ENCODE results near the gene RSL1D1. TPM values are rescaled to one million over a fixed set of nuclear protein-coding genes. Genes with fewer than 3 reads are reported as not detected.
"Not testable (repeated sequence)": the region's sequence is repeated elsewhere in the genome, so short reads cannot be mapped to it uniquely, and the experiment has no call there.

RSL1D1 gene
- total and polyA plus RNA-seq, 9 of the 15 experiments (the other 6 are each of a cell fraction or from before 2014, with no cell fraction given): 259 to 753 (median 373) TPM

- TF ChIP-seq ZNF766 (CRISPR knock-in tag; conservative IDR thresholded peaks at IDR 0.05) (0 out of 2 replicates have a peak, but pooled peaks have one; percentile 33), DACH1 (IDR thresholded peaks at IDR 0.05; ENCODE audit: partially characterized antibody) (peak; percentile 21), CEBPG (CRISPR knock-in tag; IDR thresholded peaks at IDR 0.05) (no peak), CEBPG (tag; conservative IDR thresholded peaks at IDR 0.05 in 1 of 2, IDR thresholded peaks at IDR 0.05 in 1 of 2) (peak in 1 of 2 experiments; percentile 69; a peak in 2 of 4 replicates), ZZZ3 (IDR thresholded peaks at IDR 0.05) (no peak)
These were observed 27.0 kb downstream of the RSL1D1 start (continued) for GRCh38 chr16:11824362-11824761.

GRCh38 chr16:11823645-11824044 lies 27.7 kb downstream of the RSL1D1 start:
- BruUV-seq (replicated peaks); H3K27ac ChIP-seq (ENCODE audit: extremely low read depth, low read depth, low read length); H3K79me2 ChIP-seq (ENCODE audit: control insufficient read depth, insufficient read depth, low read length); DNase-seq (ENCODE audit: extremely low read depth in 1 of 4, low spot score in 3 of 4); H3K4me2 ChIP-seq (ENCODE audit: insufficient read depth, low read length); H3K9me1 ChIP-seq (ENCODE audit: control insufficient read depth, insufficient read depth, low read length); H3K36me3 ChIP-seq (ENCODE audit: control insufficient read depth, insufficient read depth, low read length); H3K4me3 ChIP-seq; H2AFZ ChIP-seq (ENCODE audit: low read depth, low read length); in situ Hi-C loops (cut with MboI); intact Hi-C loops (cut with micrococcal nuclease); H3K9me3 ChIP-seq (replicated peaks; ENCODE audit: control insufficient read depth, insufficient read depth, low read depth, low read length); CTCF ChIA-PET (ENCODE audit: low intra/inter-chr PET ratio); H4K20me1 ChIP-seq (replicated peaks; ENCODE audit: control insufficient read depth, insufficient read depth, low read length); H3K9ac ChIP-seq (ENCODE audit: insufficient read depth in 1 of 2, low read depth in 2 of 2, low read length in 2 of 2); ATAC-seq; FAIRE-seq; H3K27me3 ChIP-seq (ENCODE audit: control insufficient read depth in 2 of 2, insufficient read depth in 2 of 2, low read length in 2 of 2): not testable (repeated sequence)
- POLR2A ChIA-PET: interaction anchor here (2.0 kb wide), 1 partner anchor 17 kb away, joined by 4 read pairs; no protein-coding TSS in a partner anchor
- peaks cover 0 to 12% of the 10 kb centered on the region in 2 experiments; a peak in 1 of 5 replicates for H3K4me1 ChIP-seq (replicated peaks in 1 of 2; ENCODE audit: control insufficient read depth in 2 of 2, insufficient read depth in 2 of 2, low read length in 2 of 2)
- 58% methylated on average over 5 of the region's 5 CpGs for WGBS (ENCODE audit: insufficient coverage, low coverage, missing lambda C conversion rate)

Data from K562 (cell line).